ENCODE data around the gene DNAJB6.

Gene DNAJB6

GRCh38 chr7:157357129-157358040 lies 20.6 kb downstream of the DNAJB6 start:
- no peak for TF ChIP-seq CTCF (IDR thresholded peaks at IDR 0.05; ENCODE audit: low read depth, low read length, missing control alignments)
- no peak overlapping the region for H3K4me3 ChIP-seq (ENCODE audit: low read depth, low read length)
- peak; percentile 48 for DNase-seq (ENCODE audit: low read depth)

- H3K4me3 ChIP-seq (ENCODE audit: low read depth, low read length) = no peak overlapping the region
- peak; percentile 4 for TF ChIP-seq CTCF (IDR thresholded peaks at IDR 0.05; ENCODE audit: low read depth, low read length, missing control alignments)
- DNase-seq (ENCODE audit: low read depth) = no peak
Measured at GRCh38 chr7:157358041-157358752, 21.4 kb downstream of the DNAJB6 start.

GRCh38 chr7:157358753-157359096 lies 21.9 kb downstream of the DNAJB6 start:
- no peak overlapping the region for H3K4me3 ChIP-seq (ENCODE audit: low read depth, low read length)
- DNase-seq (ENCODE audit: low read depth) = no peak
- TF ChIP-seq CTCF (IDR thresholded peaks at IDR 0.05; ENCODE audit: low read depth, low read length, missing control alignments) = no peak

- TF ChIP-seq CTCF (IDR thresholded peaks at IDR 0.05; ENCODE audit: low read depth, low read length, missing control alignments) = no peak
- H3K4me3 ChIP-seq (ENCODE audit: low read depth, low read length) = no peak overlapping the region
- no peak for DNase-seq (ENCODE audit: low read depth)
Measured at GRCh38 chr7:157359581-157359980, 22.8 kb downstream of the DNAJB6 start.

GRCh38 chr7:157360483-157361025 lies 23.8 kb downstream of the DNAJB6 start:
- DNase-seq (ENCODE audit: low read depth) = no peak
- H3K4me3 ChIP-seq (ENCODE audit: low read depth, low read length) = no peak overlapping the region
- no peak for TF ChIP-seq CTCF (IDR thresholded peaks at IDR 0.05; ENCODE audit: low read depth, low read length, missing control alignments)

GRCh38 chr7:157361537-157361936 lies 24.7 kb downstream of the DNAJB6 start:
- DNase-seq (ENCODE audit: low read depth) = no peak
- H3K4me3 ChIP-seq (ENCODE audit: low read depth, low read length) = no peak overlapping the region
- no peak for TF ChIP-seq CTCF (IDR thresholded peaks at IDR 0.05; ENCODE audit: low read depth, low read length, missing control alignments)
